Measurements from ENCODE around the gene NME2.

NME2 gene

DNA sequence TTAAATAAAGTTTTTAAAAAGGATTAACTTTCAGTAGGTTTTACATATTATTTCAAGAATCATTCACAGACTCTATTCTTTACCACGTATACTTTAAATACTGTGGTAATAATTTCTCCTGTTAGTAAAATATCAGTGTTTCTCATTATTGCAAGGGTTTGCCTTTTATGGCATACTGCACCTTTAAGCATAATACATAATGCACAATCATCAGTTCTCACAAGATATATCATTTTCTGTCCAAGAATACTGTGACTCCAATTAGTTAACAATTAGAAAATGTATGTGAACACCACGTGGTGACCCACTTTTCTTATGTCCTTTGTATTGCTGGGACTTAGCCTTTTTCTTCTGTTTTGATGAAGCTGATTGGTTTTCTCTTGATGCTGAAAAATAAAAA, 25.7 kb downstream of the NME2 start:
- DNase-seq (ENCODE audit: low read depth): no peak
- H3K4me3 ChIP-seq (ENCODE audit: low read depth, low read length): no peak overlapping the region

DNA sequence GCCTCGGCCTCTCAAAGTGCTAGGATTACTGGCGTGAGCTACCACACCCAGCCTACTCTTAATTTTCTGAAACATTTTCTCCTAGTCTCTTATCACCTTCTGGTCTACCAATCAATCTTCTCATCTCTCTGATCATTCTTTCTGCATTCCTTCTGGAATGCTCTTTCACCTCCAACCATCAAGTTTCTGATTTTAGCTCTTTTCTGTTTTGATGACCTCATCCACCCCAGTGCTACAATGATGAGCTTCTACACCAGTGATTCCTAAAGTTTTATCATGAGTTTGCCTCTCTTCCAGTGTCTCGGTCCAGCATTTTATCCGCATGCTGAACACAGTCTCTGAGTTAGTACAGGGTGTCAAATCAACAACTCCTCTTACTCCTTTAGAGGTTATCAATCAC, 31.5 kb downstream of the NME2 start:
- no peak overlapping the region for H3K4me3 ChIP-seq (ENCODE audit: low read depth, low read length)
- DNase-seq (ENCODE audit: low read depth): no peak

DNA sequence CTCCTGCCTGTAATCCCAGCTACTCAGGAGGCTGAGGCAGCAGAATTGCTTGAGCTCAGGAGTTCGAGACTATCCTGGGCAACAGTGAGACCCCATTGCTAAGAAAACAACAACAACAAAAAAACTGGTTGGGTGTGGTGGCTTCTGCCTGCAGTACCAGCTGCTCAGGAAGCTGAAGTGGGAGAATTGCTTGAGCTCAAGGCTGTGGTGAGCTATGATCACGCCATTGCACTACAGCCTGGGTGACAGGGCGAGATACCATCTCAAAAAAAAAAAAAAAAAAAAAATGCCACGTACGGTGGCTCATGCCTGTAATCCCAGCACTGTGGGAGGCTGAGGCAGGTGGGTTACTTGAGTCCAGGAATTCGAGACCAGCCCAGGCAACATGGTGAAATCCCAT, 34.1 kb downstream of the NME2 start:
- H3K4me3 ChIP-seq (ENCODE audit: low read depth, low read length): no peak overlapping the region
- DNase-seq (ENCODE audit: low read depth): no peak

DNA sequence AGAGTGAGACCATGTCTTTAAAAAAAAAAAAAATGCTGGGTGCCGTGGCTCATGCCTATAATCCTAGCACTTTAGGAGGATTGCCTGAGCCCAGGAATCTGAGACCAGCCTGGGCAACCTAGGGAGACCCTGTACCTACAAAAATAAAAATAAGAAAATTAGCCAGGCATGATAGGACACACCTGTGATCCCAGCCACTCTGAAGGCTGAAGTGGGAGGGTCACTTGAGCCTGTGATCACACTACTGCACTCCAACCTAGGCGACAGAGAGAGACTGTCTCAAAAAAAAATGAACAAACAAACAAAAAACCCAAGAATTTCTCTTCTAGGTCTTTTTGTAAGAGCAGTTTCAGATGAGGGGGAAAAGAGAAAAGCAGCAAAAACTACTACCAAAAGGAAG, 34.6 kb downstream of the NME2 start:
- no peak overlapping the region for H3K4me3 ChIP-seq (ENCODE audit: low read depth, low read length)
- no peak for DNase-seq (ENCODE audit: low read depth)

DNA sequence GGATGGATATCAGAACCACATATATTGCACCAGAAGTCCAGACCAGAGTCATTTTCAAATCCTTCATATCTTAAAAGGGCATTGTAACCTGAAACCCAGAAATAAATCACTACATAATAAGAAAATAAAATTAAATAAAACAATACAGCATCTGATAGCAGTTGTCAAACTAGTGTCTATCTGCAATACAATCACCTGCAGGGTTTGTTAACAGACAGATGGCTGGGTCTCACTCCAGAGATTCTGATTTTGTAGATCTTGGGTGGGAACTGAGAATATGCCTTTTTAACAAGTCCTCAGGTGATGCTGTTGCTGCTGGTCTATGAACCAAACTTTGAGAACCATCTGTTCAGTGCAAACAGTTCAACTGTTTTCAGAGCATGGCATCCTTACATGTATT, 37.6 kb downstream of the NME2 start:
- DNase-seq (ENCODE audit: low read depth): no peak
- no peak overlapping the region for H3K4me3 ChIP-seq (ENCODE audit: low read depth, low read length)

DNA sequence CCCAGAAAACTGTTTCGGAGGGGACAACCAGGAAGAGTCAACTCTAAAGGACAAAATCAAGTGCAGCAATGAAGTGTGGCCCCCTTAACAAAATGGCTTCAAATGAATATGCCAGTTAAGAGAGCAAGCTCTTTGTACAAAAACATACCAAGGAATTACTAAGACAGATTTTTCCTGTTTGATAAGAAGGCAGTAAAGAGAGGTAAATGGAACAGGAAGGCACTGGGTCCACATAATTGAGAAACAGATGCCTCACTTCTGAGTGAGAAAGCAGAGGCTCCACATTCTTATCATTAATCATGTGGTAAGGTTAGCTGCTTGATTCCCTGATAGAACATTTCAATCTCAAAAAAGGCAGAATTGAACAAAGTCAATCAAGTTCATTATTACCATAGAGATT, 48.7 kb downstream of the NME2 start:
- H3K4me3 ChIP-seq (ENCODE audit: low read depth, low read length): no peak overlapping the region
- DNase-seq (ENCODE audit: low read depth): no peak

DNA sequence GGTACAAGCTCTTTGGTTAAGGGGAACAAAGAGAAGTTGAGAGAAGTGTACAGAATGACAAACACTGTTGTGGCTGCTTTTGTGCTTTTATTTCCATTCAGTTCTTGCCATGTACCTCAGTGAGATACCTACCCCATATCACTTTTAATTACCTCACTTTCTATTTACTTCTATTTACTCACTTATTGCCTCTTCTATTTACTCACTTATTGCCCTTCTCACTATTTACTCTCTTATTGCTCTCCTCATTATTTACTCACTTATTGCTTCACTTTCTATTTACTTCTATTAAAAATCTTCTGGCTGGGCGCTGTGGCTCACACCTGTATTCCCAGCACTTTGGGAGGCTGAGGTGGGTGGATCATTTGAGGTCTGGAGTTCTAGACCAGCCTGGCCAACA, 51.7 kb downstream of the NME2 start:
- no peak for DNase-seq (ENCODE audit: low read depth)

DNA sequence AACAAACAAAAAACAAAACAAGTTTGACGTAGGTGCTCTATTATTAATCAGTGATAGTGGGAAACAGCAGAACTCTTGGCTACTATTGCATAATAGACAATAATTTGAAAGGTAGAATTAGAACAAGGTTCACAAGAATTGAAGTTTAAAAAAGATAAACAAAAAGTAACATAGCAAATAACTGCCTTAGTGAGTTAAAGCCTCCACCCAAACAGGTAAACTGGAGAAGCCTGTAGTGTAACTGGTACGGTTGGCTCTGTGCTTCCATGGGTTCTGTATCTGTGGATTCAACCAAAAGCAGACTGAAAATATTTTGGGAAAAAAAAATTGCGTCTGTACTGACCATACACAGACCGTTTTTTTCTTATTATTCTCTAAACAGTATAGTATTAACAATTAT, 55.1 kb downstream of the NME2 start:
- DNase-seq (ENCODE audit: low read depth): no peak
- no peak overlapping the region for H3K4me3 ChIP-seq (ENCODE audit: low read depth, low read length)

More for the DNA sequence above, 51.7 kb downstream of the NME2 start:
- H3K4me3 ChIP-seq (ENCODE audit: low read depth, low read length): no peak overlapping the region
